Right atrium auricular region (tissue), 2 donors: ENCODE results near the gene PRKD2. TPM values are rescaled to one million over a fixed set of nuclear protein-coding genes. Genes with fewer than 3 reads are reported as not detected.

ENCODE experiments used
- DNase-seq: peaks from one replicate; pipeline ENCODE4 v3.0.0-alpha.2; 2019; ENCODE audit warnings: low spot score
- H3K27ac ChIP-seq, 2 donors: fragments of 200-600 bp; sonication (generic); 1 replicate in 1 of 2; 2 replicates in 1 of 2; pipeline ENCODE4 v1.5.1; 2016 to 2019
- H3K27me3 ChIP-seq, 2 donors: fragments of 200-600 bp; sonication (generic); one replicate each; pipeline versions ENCODE4 v1.5.1 to v1.6.0; 2017 to 2019
- H3K36me3 ChIP-seq: fragments of 200-600 bp; sonication (generic); one replicate; pipeline ENCODE4 v1.5.1; 2016
- H3K4me1 ChIP-seq, 2 donors: fragments of 200-600 bp; sonication (generic); one replicate each; pipeline versions ENCODE4 v1.5.1 to v1.6.0; 2017 to 2019
- H3K4me3 ChIP-seq, 2 donors: fragments of 200-600 bp; sonication (generic); 1 replicate in 1 of 2; 2 replicates in 1 of 2; pipeline ENCODE4 v1.5.1; 2017 to 2019; ENCODE audit warnings: mild to moderate bottlenecking in 1 of 2, moderate library complexity in 1 of 2
- H3K9me3 ChIP-seq, 2 donors: fragments of 200-600 bp; sonication (generic); one replicate each; pipeline ENCODE4 v1.5.1; 2019
- CTCF ChIP-seq, 2 donors: fragments of 200-600 bp; sonication (generic); IDR thresholded peaks; one replicate each; pipeline ENCODE4 v1.5.1; 2019; ENCODE audit warnings: antibody characterized with exemption in 2 of 2
- total RNA-seq, 2 donors: library from RNA; depleted of rRNA; stranded (reverse); fragments of >200 nt; gene quantifications; one replicate each; pipeline ENCODE4 v1.1.0, GENCODE V29; 2016

The PRKD2 gene
- total RNA-seq, 2 donors from 2014 or later, result 8.6 to 19.2 TPM

- no peak overlapping the region for H3K27ac ChIP-seq
- H3K36me3 ChIP-seq, result peaks cover 84% of the 10 kb centered on the region
- no peaks in the 10 kb centered on the region for H3K9me3 ChIP-seq
- DNase-seq, result no peak
- H3K4me3 ChIP-seq, result no peak overlapping the region
- H3K4me1 ChIP-seq, result peaks cover 0 to 46% of the 10 kb centered on the region in 2 donors
- TF ChIP-seq CTCF (IDR thresholded peaks at IDR 0.05), result no peak
- H3K27me3 ChIP-seq, result no peaks in the 10 kb centered on the region
These were observed 14.7 kb upstream of the PRKD2 start for GRCh38 chr19:46731584-46731983.

DNA sequence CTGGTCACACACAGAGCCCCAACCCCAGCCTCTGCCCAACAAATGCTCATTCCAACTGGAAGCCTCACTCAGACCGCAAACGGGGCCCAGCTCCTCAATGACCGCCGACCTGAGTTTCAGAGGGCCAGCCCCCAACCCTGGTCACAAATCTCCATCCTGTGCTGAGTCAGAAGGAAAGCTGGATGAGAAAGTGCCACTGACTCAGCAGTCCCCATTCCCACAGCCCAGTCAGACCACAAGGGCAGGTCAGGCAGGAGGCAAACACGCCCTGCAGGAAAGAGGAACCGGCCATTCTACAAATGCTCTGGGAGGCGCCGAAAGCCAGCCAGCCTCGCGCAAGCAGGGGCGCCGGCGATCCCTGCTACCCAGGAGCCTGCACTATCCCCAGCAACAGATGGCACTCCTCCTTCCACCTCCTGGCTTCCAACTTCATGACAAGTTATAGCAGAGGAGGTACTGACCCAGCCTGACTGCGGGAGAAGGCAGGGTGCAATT lies 14.1 kb upstream of the PRKD2 start:
- no peak for DNase-seq
- Histone ChIP-seq H3K4me3 (no peak overlapping the region), H3K36me3 (peaks cover 87% of the 10 kb centered on the region), H3K4me1 (peaks cover 0 to 45% of the 10 kb centered on the region in 2 donors), H3K27ac (no peak overlapping the region), H3K27me3 (no peaks in the 10 kb centered on the region), H3K9me3 (no peaks in the 10 kb centered on the region)
- TF ChIP-seq CTCF (IDR thresholded peaks at IDR 0.05), result no peak

GRCh38 chr19:46730595-46730994 lies 13.7 kb upstream of the PRKD2 start:
- Histone ChIP-seq H3K9me3 (no peaks in the 10 kb centered on the region), H3K4me1 (peaks cover 0 to 41% of the 10 kb centered on the region in 2 donors), H3K27me3 (no peaks in the 10 kb centered on the region), H3K27ac (no peak overlapping the region), H3K4me3 (no peak overlapping the region), H3K36me3 (peaks cover 87% of the 10 kb centered on the region)
- TF ChIP-seq CTCF (IDR thresholded peaks at IDR 0.05), result no peak
- no peak for DNase-seq

DNA sequence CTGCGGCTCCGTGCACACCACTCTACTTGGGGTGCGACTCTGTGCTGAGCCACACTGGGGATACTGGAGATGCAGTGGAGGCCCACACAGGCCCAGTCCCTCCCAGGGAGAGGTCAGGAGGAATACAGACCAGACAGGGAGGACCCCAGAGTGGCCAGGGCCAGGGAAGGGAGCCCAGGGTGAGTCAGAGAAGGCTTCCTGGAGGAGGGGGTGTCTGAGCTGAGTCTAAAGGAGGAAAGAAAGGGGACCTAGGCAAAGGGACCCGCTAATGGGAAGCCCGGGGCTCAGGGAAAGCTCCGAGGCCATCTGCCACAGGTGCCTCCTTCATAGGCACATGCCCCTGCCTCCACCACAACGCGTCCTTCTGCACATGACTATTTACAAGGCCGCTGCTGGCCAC lies 13.3 kb upstream of the PRKD2 start:
- Histone ChIP-seq H3K36me3 (peaks cover 87% of the 10 kb centered on the region), H3K4me3 (no peak overlapping the region), H3K27ac (no peak overlapping the region), H3K27me3 (no peaks in the 10 kb centered on the region), H3K9me3 (no peaks in the 10 kb centered on the region), H3K4me1 (peaks cover 0 to 39% of the 10 kb centered on the region in 2 donors)
- DNase-seq, result no peak
- TF ChIP-seq CTCF (IDR thresholded peaks at IDR 0.05), result no peak

DNA sequence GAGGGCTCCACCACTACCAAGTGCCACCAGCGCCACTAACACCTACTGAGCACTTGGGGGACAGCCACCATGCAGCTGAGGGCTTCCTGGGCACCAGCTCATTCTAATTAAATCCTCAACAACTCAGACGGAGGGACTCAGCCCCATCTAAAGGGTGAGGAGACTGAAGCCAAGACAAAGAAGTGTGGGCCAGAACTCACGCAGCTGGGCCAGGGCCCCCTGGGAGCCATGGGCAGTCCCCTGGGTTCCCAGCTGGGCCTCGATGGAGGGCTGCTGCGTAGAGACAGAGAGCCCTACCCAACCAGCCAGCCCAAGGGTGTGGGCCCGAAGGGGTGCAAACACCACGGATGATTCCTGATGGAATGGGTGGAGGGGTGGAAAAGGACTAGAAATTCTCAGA lies 12.8 kb upstream of the PRKD2 start:
- no peak overlapping the region for H3K4me3 ChIP-seq
- no peak for DNase-seq
- no peak for TF ChIP-seq CTCF (IDR thresholded peaks at IDR 0.05)
- H3K4me1 ChIP-seq, result peaks cover 0 to 39% of the 10 kb centered on the region in 2 donors
- H3K27me3 ChIP-seq, result no peaks in the 10 kb centered on the region
- peaks cover 87% of the 10 kb centered on the region for H3K36me3 ChIP-seq
- H3K27ac ChIP-seq, result no peak overlapping the region
- H3K9me3 ChIP-seq, result no peaks in the 10 kb centered on the region

- no peaks in the 10 kb centered on the region for H3K27me3 ChIP-seq
- peak; percentile 71 for DNase-seq
- TF ChIP-seq CTCF (IDR thresholded peaks at IDR 0.05), result peak; percentile 84 to 97
- H3K4me3 ChIP-seq, result no peak overlapping the region
- H3K4me1 ChIP-seq, result peaks cover 0 to 39% of the 10 kb centered on the region in 2 donors
- H3K9me3 ChIP-seq, result no peaks in the 10 kb centered on the region
- peaks cover 90% of the 10 kb centered on the region for H3K36me3 ChIP-seq
- H3K27ac ChIP-seq, result peak overlapping the region in 1 of 2 donors; percentile 19
These were observed 11.9 kb upstream of the PRKD2 start for GRCh38 chr19:46728693-46729339.
